ENCODE results near the gene XRCC6.

DNA sequence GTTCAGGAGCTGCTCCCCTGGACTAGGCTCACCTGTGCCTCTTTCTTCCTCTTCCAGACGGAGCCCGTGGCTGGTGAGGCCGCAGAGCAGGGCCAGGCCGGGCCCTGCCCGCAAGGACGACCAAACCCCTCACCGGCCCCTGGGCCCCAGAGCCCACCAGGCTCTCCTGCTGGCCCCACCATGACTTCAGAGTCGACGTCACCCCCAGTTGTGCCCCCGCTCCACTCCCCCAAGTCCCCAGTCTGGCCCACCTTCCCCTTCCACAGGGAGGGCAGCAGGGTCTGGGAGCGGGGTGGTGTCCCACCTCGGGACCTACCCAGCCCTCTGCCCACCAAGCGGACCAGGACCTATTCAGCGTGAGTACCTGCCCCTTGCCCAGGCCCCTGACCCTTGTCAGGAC, 49.3 kb upstream of the XRCC6 start:
- TF ChIP-seq NR2C2 (CRISPR knock-in tag; IDR thresholded peaks at IDR 0.05): no peak
- TF ChIP-seq, protein P1, sequence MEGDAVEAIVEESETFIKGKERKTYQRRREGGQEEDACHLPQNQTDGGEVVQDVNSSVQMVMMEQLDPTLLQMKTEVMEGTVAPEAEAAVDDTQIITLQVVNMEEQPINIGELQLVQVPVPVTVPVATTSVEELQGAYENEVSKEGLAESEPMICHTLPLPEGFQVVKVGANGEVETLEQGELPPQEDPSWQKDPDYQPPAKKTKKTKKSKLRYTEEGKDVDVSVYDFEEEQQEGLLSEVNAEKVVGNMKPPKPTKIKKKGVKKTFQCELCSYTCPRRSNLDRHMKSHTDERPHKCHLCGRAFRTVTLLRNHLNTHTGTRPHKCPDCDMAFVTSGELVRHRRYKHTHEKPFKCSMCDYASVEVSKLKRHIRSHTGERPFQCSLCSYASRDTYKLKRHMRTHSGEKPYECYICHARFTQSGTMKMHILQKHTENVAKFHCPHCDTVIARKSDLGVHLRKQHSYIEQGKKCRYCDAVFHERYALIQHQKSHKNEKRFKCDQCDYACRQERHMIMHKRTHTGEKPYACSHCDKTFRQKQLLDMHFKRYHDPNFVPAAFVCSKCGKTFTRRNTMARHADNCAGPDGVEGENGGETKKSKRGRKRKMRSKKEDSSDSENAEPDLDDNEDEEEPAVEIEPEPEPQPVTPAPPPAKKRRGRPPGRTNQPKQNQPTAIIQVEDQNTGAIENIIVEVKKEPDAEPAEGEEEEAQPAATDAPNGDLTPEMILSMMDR (IDR thresholded peaks at IDR 0.05): no peak
- TF ChIP-seq RORB (CRISPR knock-in tag; IDR thresholded peaks at IDR 0.05): no peak
- no peak for TF ChIP-seq CREB1 (CRISPR knock-in tag; IDR thresholded peaks at IDR 0.05)
